Measurements from ENCODE around the gene C20orf202.

C20orf202 gene

GRCh38 chr20:1185316-1185741, 17.9 kb upstream of the C20orf202 start:
- peak; percentile 27 for DNase-seq

GRCh38 chr20:1185790-1186334, 17.4 kb upstream of the C20orf202 start:
- DNase-seq: peak; percentile 73

- no peak for DNase-seq
Observed at GRCh38 chr20:1186367-1186991, 16.8 kb upstream of the C20orf202 start.

GRCh38 chr20:1187605-1188171, 15.6 kb upstream of the C20orf202 start:
- DNase-seq: no peak

GRCh38 chr20:1188347-1188746, 14.9 kb upstream of the C20orf202 start:
- DNase-seq: no peak

GRCh38 chr20:1189827-1190226, 13.4 kb upstream of the C20orf202 start:
- DNase-seq: no peak

- no peak for DNase-seq
Observed at GRCh38 chr20:1190847-1191246, 12.4 kb upstream of the C20orf202 start.

- no peak for DNase-seq
Observed at GRCh38 chr20:1191299-1191698, 12.0 kb upstream of the C20orf202 start.

GRCh38 chr20:1195226-1195625, 8.0 kb upstream of the C20orf202 start:
- DNase-seq: no peak

- DNase-seq: no peak
Observed at GRCh38 chr20:1196634-1197033, 6.6 kb upstream of the C20orf202 start.

- DNase-seq: no peak
Observed at GRCh38 chr20:1197801-1198200, 5.5 kb upstream of the C20orf202 start.

- no peak for DNase-seq
Observed at GRCh38 chr20:1198751-1199150, 4.5 kb upstream of the C20orf202 start.

GRCh38 chr20:1199212-1199873, 3.9 kb upstream of the C20orf202 start:
- DNase-seq: no peak

- DNase-seq: no peak
Observed at GRCh38 chr20:1199964-1200363, 3.3 kb upstream of the C20orf202 start.

- no peak for DNase-seq
Observed at GRCh38 chr20:1203630-1204029, 376 bp downstream of the C20orf202 start.

GRCh38 chr20:1204113-1204512, 859 bp downstream of the C20orf202 start:
- DNase-seq: no peak

- DNase-seq: no peak
Observed at GRCh38 chr20:1204576-1204975, 1.3 kb downstream of the C20orf202 start.

GRCh38 chr20:1205802-1206201, 2.5 kb downstream of the C20orf202 start:
- DNase-seq: no peak

GRCh38 chr20:1206366-1207148, 3.3 kb downstream of the C20orf202 start:
- no peak for DNase-seq

- no peak for DNase-seq
Observed at GRCh38 chr20:1207293-1207878, 4.1 kb downstream of the C20orf202 start.

- no peak for DNase-seq
Observed at GRCh38 chr20:1209447-1210387, 6.5 kb downstream of the C20orf202 start.

- DNase-seq: no peak
Observed at GRCh38 chr20:1210501-1210900, 7.2 kb downstream of the C20orf202 start.
